Measurements from ENCODE around the gene ZNF554.
A peak's percentile ranks its signal among the peaks of the same experiment; 100 is the strongest.

The ZNF554 gene

GRCh38 chr19:2827840-2828489 is 8.3 kb downstream of the ZNF554 start:
- no peak for DNase-seq (ENCODE audit: low read depth in 2 of 2)

- DNase-seq (ENCODE audit: low read depth in 2 of 2): no peak
These were observed 14.7 kb downstream of the ZNF554 start for GRCh38 chr19:2834294-2834871.

- no peak for DNase-seq (ENCODE audit: low read depth in 2 of 2)
These were observed 17.8 kb downstream of the ZNF554 start for GRCh38 chr19:2837430-2837829.

- DNase-seq (ENCODE audit: low read depth in 2 of 2): peak; percentile 95 to 97
These were observed 21.4 kb downstream of the ZNF554 start, which contains the start of gene ZNF555 for GRCh38 chr19:2840794-2841791. ZNF555 (plus strand) TSS chr19:2841475; CDS start chr19:2841573, 98 bp downstream.

- no peak for DNase-seq (ENCODE audit: low read depth in 2 of 2)
These were observed 22.3 kb downstream of the ZNF554 start for GRCh38 chr19:2841855-2842574.

GRCh38 chr19:2845107-2845506 is 25.4 kb downstream of the ZNF554 start:
- DNase-seq (ENCODE audit: low read depth in 2 of 2): no peak

- DNase-seq (ENCODE audit: low read depth in 2 of 2): no peak
These were observed 26.7 kb downstream of the ZNF554 start for GRCh38 chr19:2846180-2846894.

GRCh38 chr19:2847507-2847906 is 27.8 kb downstream of the ZNF554 start:
- DNase-seq (ENCODE audit: low read depth in 2 of 2): no peak

GRCh38 chr19:2848616-2849015 is 28.9 kb downstream of the ZNF554 start:
- DNase-seq (ENCODE audit: low read depth in 2 of 2): no peak

- no peak for DNase-seq (ENCODE audit: low read depth in 2 of 2)
These were observed 30.7 kb downstream of the ZNF554 start for GRCh38 chr19:2850256-2850925.

GRCh38 chr19:2852598-2852997 is 32.9 kb downstream of the ZNF554 start:
- DNase-seq (ENCODE audit: low read depth in 2 of 2): no peak

GRCh38 chr19:2853015-2853606 is 33.4 kb downstream of the ZNF554 start:
- no peak for DNase-seq (ENCODE audit: low read depth in 2 of 2)

- no peak for DNase-seq (ENCODE audit: low read depth in 2 of 2)
These were observed 35.2 kb downstream of the ZNF554 start for GRCh38 chr19:2854849-2855248.

GRCh38 chr19:2856457-2857050 is 36.9 kb downstream of the ZNF554 start:
- DNase-seq (ENCODE audit: low read depth in 2 of 2): no peak

- DNase-seq (ENCODE audit: low read depth in 2 of 2): no peak
These were observed 39.2 kb downstream of the ZNF554 start for GRCh38 chr19:2858864-2859263.

- no peak for DNase-seq (ENCODE audit: low read depth in 2 of 2)
These were observed 44.1 kb downstream of the ZNF554 start for GRCh38 chr19:2863816-2864215.

GRCh38 chr19:2865334-2866100 is 45.8 kb downstream of the ZNF554 start:
- DNase-seq (ENCODE audit: low read depth in 2 of 2): no peak

- no peak for DNase-seq (ENCODE audit: low read depth in 2 of 2)
These were observed 46.9 kb downstream of the ZNF554 start for GRCh38 chr19:2866495-2867024.

Data from stimulated activated CD4-positive, alpha-beta T cell treated with anti-CD3 and anti-CD28 coated beads, Interleukin-1b, Interleukin-23, amount 100 ng/mL, for 1 hour (primary cell).